Panc1 (cell line): ENCODE results near the gene DES. TPM values are rescaled to one million over a fixed set of nuclear protein-coding genes. Genes with fewer than 3 reads are reported as not detected.

Experiments
- ATAC-seq: fragments of 200-7000 bp; cut with Tn5 transposase; 2 replicates; pipeline ENCODE4 v1.9.1; 2020; ENCODE audit warnings: mild to moderate bottlenecking, moderate library complexity
- BruUV-seq: library from RNA; stranded (reverse); fragments of 400-500 nt; replicated peaks from 2 replicates; lab custom pipeline; 2021; lab: Mats Ljungman, UMichigan
- CTCF ChIA-PET: fragments of 300-600 bp; sonication (Branson Sonifier 250); formaldehyde crosslinking; loops from one replicate; lab custom pipeline; 2022; ENCODE audit warnings: antibody characterized with exemption; lab: Charles Lee
- POLR2A ChIA-PET: fragments of 300-600 bp; sonication (Branson Sonifier 250); formaldehyde crosslinking; loops from one replicate; lab custom pipeline; 2022; ENCODE audit warnings: antibody characterized with exemption; lab: Charles Lee
- DNase-seq: peaks from one replicate; pipeline ENCODE4 v3.0.0-alpha.2; 2010; ENCODE audit warnings: low read depth, low spot score
- H3K27ac ChIP-seq: 2 replicates; pipeline ENCODE4 v1.5.1; 2011; ENCODE audit warnings: mild to moderate bottlenecking, low read length, inconsistent platforms
- H3K27me3 ChIP-seq: fragments of 200-500 bp; sonication (Bioruptor generic); 2 replicates; pipeline ENCODE4 v1.6.0; 2014; ENCODE audit warnings: low read length, inconsistent platforms; ENCODE audit not compliant: control insufficient read depth, insufficient read depth
- H3K36me3 ChIP-seq: fragments of 200-500 bp; sonication (Bioruptor generic); 2 replicates; pipeline ENCODE4 v1.5.1; 2014; ENCODE audit warnings: inconsistent platforms, mild to moderate bottlenecking, low read length, moderate library complexity; ENCODE audit not compliant: control insufficient read depth, insufficient read depth
- H3K4me1 ChIP-seq: 2 replicates; pipeline ENCODE4 v1.5.1; 2011; ENCODE audit warnings: inconsistent platforms, mild to moderate bottlenecking, low read length, moderate library complexity; ENCODE audit not compliant: control insufficient read depth, insufficient read depth
- H3K4me3 ChIP-seq, 2 experiments: 2 replicates each; pipeline ENCODE4 v1.5.1; 2011 to 2012; ENCODE audit warnings: low read depth in 2 of 2, low read length in 2 of 2, mild to moderate bottlenecking in 2 of 2, inconsistent platforms in 1 of 2, moderate library complexity in 1 of 2
- H3K9me3 ChIP-seq: fragments of 200-500 bp; sonication (Bioruptor generic); 2 replicates; pipeline ENCODE4 v1.5.1; 2014; ENCODE audit warnings: low read depth, mild to moderate bottlenecking, inconsistent platforms, low read length, moderate library complexity; ENCODE audit not compliant: control insufficient read depth, insufficient read depth
- POLR2AphosphoS5 ChIP-seq: IDR thresholded peaks from 2 replicates; pipeline ENCODE4 v1.6.1; 2012; ENCODE audit warnings: mild to moderate bottlenecking, low read depth, low read length, moderate library complexity
- SIN3A ChIP-seq: IDR thresholded peaks from 2 replicates; pipeline ENCODE4 v1.6.1; 2012; ENCODE audit warnings: low read depth, mild to moderate bottlenecking, low read length, moderate library complexity, borderline replicate concordance; ENCODE audit not compliant: insufficient read depth
- TCF7L2 ChIP-seq: IDR thresholded peaks from 2 replicates; pipeline ENCODE4 v1.6.1; 2011; ENCODE audit warnings: mild to moderate bottlenecking, low read depth, low read length, inconsistent platforms
- in situ Hi-C: cut with HindIII; loops from 2 replicates; pipeline ENCODE4 v1.10.0; 2016; ENCODE audit warnings: low sequenced_read_pairs, low pct_unique_long_range_greater_than_20kb
- intact Hi-C: fragments of 100-400 bp; cut with micrococcal nuclease; formaldehyde crosslinking; loops from one replicate; pipeline ENCODE4 v1.10.0; 2022; ENCODE audit not compliant: unreplicated experiment
- total RNA-seq: library from RNA; stranded (reverse); gene quantifications from one replicate; pipeline ENCODE4 v1.2.1, GENCODE V29; 2021; ENCODE audit not compliant: unreplicated experiment
- TF ChIP-seq, protein P1 (sequence below), 2 experiments: IDR thresholded peaks; 2 replicates each; pipeline ENCODE4 v1.6.1; 2011 to 2012; ENCODE audit warnings: low read depth in 2 of 2, control low read depth in 1 of 2, low read length in 1 of 2, mild to moderate bottlenecking in 1 of 2, moderate library complexity in 1 of 2; ENCODE audit not compliant: insufficient read depth in 1 of 2
- TF ChIP-seq, protein P2 (sequence below): fragments of 450-650 bp; IDR thresholded peaks from 2 replicates; pipeline ENCODE4 v1.5.1; 2017; ENCODE audit warnings: mild to moderate bottlenecking

The DES gene
- total RNA-seq, 1 experiment from 2014 or later, result 0.69 TPM

DNA sequence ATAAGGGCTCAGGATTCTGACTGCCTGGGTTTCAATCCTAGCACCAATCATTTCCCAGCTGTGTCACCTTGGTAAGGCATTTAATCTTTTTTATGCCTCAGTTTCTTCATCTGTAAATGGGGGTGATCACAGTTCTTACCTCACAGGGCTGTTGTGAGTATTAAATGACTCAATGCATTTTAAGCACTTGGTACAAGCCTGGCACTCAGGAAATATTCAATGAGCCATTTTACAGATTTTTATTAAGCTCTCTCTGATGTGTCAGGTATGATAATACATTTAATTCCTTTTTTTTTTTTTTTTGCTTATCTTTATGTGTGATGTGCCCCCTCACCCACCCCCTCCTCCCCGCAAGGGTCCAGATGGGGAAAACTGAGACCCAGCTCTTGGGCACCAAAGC, 28.5 kb downstream of the DES start:
- H3K27me3 ChIP-seq, result no peaks in the 10 kb centered on the region
- no peak overlapping the region for H3K4me3 ChIP-seq
- H3K9me3 ChIP-seq, result no peaks in the 10 kb centered on the region
- peaks cover 2% of the 10 kb centered on the region; the same call in 1 of the 2 replicates for H3K4me1 ChIP-seq
- CTCF ChIA-PET, result interaction anchor here (0.5 to 0.7 kb wide), 4 partner anchors 49 to 197 kb away, joined by 3 to 13 read pairs (median 10); no protein-coding TSS in a partner anchor
- BruUV-seq, result no TSS peak
- intact Hi-C loops (no loop called here), in situ Hi-C loops (no loop called here)
- no peak overlapping the region for H3K27ac ChIP-seq
- ATAC-seq (no peak), DNase-seq (no peak)
- POLR2A ChIA-PET, result interaction anchor here (0.6 kb wide), 1 partner anchor 106 kb away, joined by 10 read pairs; no protein-coding TSS in a partner anchor
- TF ChIP-seq POLR2AphosphoS5, result no peak
- TF ChIP-seq, protein P1, sequence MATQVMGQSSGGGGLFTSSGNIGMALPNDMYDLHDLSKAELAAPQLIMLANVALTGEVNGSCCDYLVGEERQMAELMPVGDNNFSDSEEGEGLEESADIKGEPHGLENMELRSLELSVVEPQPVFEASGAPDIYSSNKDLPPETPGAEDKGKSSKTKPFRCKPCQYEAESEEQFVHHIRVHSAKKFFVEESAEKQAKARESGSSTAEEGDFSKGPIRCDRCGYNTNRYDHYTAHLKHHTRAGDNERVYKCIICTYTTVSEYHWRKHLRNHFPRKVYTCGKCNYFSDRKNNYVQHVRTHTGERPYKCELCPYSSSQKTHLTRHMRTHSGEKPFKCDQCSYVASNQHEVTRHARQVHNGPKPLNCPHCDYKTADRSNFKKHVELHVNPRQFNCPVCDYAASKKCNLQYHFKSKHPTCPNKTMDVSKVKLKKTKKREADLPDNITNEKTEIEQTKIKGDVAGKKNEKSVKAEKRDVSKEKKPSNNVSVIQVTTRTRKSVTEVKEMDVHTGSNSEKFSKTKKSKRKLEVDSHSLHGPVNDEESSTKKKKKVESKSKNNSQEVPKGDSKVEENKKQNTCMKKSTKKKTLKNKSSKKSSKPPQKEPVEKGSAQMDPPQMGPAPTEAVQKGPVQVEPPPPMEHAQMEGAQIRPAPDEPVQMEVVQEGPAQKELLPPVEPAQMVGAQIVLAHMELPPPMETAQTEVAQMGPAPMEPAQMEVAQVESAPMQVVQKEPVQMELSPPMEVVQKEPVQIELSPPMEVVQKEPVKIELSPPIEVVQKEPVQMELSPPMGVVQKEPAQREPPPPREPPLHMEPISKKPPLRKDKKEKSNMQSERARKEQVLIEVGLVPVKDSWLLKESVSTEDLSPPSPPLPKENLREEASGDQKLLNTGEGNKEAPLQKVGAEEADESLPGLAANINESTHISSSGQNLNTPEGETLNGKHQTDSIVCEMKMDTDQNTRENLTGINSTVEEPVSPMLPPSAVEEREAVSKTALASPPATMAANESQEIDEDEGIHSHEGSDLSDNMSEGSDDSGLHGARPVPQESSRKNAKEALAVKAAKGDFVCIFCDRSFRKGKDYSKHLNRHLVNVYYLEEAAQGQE (IDR thresholded peaks at IDR 0.05; ENCODE audit: insufficient read depth in 1 of 2, low read depth in 2 of 2, low read length in 1 of 2), result no peak
- no peak for TF ChIP-seq TCF7L2
- TF ChIP-seq, protein P2, sequence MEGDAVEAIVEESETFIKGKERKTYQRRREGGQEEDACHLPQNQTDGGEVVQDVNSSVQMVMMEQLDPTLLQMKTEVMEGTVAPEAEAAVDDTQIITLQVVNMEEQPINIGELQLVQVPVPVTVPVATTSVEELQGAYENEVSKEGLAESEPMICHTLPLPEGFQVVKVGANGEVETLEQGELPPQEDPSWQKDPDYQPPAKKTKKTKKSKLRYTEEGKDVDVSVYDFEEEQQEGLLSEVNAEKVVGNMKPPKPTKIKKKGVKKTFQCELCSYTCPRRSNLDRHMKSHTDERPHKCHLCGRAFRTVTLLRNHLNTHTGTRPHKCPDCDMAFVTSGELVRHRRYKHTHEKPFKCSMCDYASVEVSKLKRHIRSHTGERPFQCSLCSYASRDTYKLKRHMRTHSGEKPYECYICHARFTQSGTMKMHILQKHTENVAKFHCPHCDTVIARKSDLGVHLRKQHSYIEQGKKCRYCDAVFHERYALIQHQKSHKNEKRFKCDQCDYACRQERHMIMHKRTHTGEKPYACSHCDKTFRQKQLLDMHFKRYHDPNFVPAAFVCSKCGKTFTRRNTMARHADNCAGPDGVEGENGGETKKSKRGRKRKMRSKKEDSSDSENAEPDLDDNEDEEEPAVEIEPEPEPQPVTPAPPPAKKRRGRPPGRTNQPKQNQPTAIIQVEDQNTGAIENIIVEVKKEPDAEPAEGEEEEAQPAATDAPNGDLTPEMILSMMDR, result no peak
- no peak for TF ChIP-seq SIN3A
- no peaks in the 10 kb centered on the region; the same call in 1 of the 2 replicates for H3K36me3 ChIP-seq

- ATAC-seq, result no peak
- peaks cover 2% of the 10 kb centered on the region; the same call in 1 of the 2 replicates for H3K4me1 ChIP-seq
- DNase-seq, result no peak
- intact Hi-C loops, result no loop called here
- BruUV-seq, result no TSS peak
- in situ Hi-C loops, result no loop called here
- ChIA-PET CTCF (interaction anchor here (0.5 to 0.7 kb wide), 4 partner anchors 50 to 133 kb away, joined by 3 to 13 read pairs (median 10); no protein-coding TSS in a partner anchor), POLR2A (interaction anchor here (0.6 kb wide), 1 partner anchor 107 kb away, joined by 10 read pairs; no protein-coding TSS in a partner anchor)
- H3K27me3 ChIP-seq, result no peaks in the 10 kb centered on the region
- TF ChIP-seq TCF7L2 (no peak), SIN3A (no peak), POLR2AphosphoS5 (no peak)
- TF ChIP-seq, protein P1 (IDR thresholded peaks at IDR 0.05; ENCODE audit: insufficient read depth in 1 of 2, low read depth in 2 of 2, low read length in 1 of 2), result no peak
- TF ChIP-seq, protein P2, result no peak
- no peak overlapping the region for H3K27ac ChIP-seq
- H3K9me3 ChIP-seq, result no peaks in the 10 kb centered on the region
- no peaks in the 10 kb centered on the region for H3K36me3 ChIP-seq
- H3K4me3 ChIP-seq, result no peak overlapping the region
These were observed 29.3 kb downstream of the DES start for GRCh38 chr2:219447242-219448098.
